B cell (primary cell): Measurements from ENCODE around the gene STARD3NL.

Experiments used
- EZH2 ChIP-seq: IDR thresholded peaks from 2 replicates; pipeline ENCODE4 v1.6.1; 2012; ENCODE audit warnings: borderline replicate concordance, low read depth, mild to moderate bottlenecking, moderate library complexity, low read length; ENCODE audit not compliant: insufficient read depth, poor library complexity, severe bottlenecking
- TF ChIP-seq, protein P1 (sequence below): fragments of 200-600 bp; IDR thresholded peaks from one replicate; pipeline ENCODE4 v1.8.0; 2022; ENCODE audit warnings: antibody characterized with exemption, mild to moderate bottlenecking

DNA sequence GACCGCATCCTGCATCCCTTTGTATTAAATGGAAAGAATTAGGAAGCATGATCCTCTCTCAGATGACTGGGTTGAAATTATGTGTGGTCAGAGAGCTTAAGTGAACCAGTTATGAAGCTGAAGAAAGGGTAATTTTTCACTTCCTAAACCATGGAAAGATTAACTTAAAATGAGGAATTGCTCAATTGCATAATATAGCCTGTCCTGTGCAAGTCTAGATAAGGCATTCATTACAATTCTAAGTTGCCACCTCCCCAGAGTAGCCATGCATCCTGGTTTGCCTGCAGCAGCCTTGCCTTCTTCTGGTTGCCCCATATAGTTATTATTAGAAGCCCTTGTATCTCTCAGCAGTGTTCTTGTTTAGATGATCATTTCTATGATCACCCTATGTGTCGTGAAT lies 45.3 kb downstream of the STARD3NL start:
- TF ChIP-seq, protein P1, sequence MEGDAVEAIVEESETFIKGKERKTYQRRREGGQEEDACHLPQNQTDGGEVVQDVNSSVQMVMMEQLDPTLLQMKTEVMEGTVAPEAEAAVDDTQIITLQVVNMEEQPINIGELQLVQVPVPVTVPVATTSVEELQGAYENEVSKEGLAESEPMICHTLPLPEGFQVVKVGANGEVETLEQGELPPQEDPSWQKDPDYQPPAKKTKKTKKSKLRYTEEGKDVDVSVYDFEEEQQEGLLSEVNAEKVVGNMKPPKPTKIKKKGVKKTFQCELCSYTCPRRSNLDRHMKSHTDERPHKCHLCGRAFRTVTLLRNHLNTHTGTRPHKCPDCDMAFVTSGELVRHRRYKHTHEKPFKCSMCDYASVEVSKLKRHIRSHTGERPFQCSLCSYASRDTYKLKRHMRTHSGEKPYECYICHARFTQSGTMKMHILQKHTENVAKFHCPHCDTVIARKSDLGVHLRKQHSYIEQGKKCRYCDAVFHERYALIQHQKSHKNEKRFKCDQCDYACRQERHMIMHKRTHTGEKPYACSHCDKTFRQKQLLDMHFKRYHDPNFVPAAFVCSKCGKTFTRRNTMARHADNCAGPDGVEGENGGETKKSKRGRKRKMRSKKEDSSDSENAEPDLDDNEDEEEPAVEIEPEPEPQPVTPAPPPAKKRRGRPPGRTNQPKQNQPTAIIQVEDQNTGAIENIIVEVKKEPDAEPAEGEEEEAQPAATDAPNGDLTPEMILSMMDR, result no peak
- no peak for TF ChIP-seq EZH2
